Left ventricle myocardium inferior (tissue), 1 donor: ENCODE results near the gene ADAMTS8. TPM values are rescaled to one million over a fixed set of nuclear protein-coding genes. Genes with fewer than 3 reads are reported as not detected.

Experiments
- DNase-seq: peaks from one replicate; pipeline ENCODE4 v3.0.0-alpha.2; 2020
- H3K27ac ChIP-seq: fragments of 200-600 bp; replicated peaks from 2 replicates; pipeline ENCODE4 v1.8.0; 2021
- H3K27me3 ChIP-seq: fragments of 200-600 bp; 2 replicates; pipeline ENCODE4 v1.8.0; 2021; ENCODE audit warnings: low read depth
- H3K36me3 ChIP-seq: fragments of 200-600 bp; 2 replicates; pipeline ENCODE4 v1.8.0; 2021
- H3K4me1 ChIP-seq: fragments of 200-600 bp; 2 replicates; pipeline ENCODE4 v1.8.0; 2021
- H3K4me3 ChIP-seq: fragments of 200-600 bp; 2 replicates; pipeline ENCODE4 v1.8.0; 2021; ENCODE audit warnings: mild to moderate bottlenecking, moderate library complexity
- H3K9me3 ChIP-seq: fragments of 200-600 bp; replicated peaks from 2 replicates; pipeline ENCODE4 v1.8.0; 2021
- CTCF ChIP-seq: fragments of 200-600 bp; IDR thresholded peaks from 2 replicates; pipeline ENCODE4 v1.8.0; 2021; ENCODE audit warnings: antibody characterized with exemption, mild to moderate bottlenecking, borderline replicate concordance
- intact Hi-C: fragments of 100-400 bp; cut with micrococcal nuclease; formaldehyde crosslinking; loops from one replicate; pipeline ENCODE4 v1.11.0; 2022
- total RNA-seq: library from RNA; stranded (reverse); fragmentation: NEBNext Ultra II Directional; extraction: Animal tissue kit (Norgen Biotek cat#: 25700); gene quantifications from one replicate; pipeline ENCODE4 v1.2.1, GENCODE V29; 2021
- donor health status: DM: no; HTN: yes; CAD: no; lungs with severe emphysema.

The ADAMTS8 gene
- total RNA-seq, 1 donor from 2014 or later, result 0.85 TPM

- H3K27me3 ChIP-seq, result no peaks in the 10 kb centered on the region
- intact Hi-C loops, result no loop called here
- TF ChIP-seq CTCF, result no peak
- H3K27ac ChIP-seq, result no peak overlapping the region
- no peaks in the 10 kb centered on the region for H3K36me3 ChIP-seq
- no peaks in the 10 kb centered on the region for H3K9me3 ChIP-seq
- DNase-seq, result no peak
- no peak overlapping the region for H3K4me3 ChIP-seq
- H3K4me1 ChIP-seq, result no peaks in the 10 kb centered on the region
These were observed 59.2 kb downstream of the ADAMTS8 start for GRCh38 chr11:130369141-130369691.

GRCh38 chr11:130359419-130359818 is 69.0 kb downstream of the ADAMTS8 start:
- no peak for TF ChIP-seq CTCF
- H3K27me3 ChIP-seq, result no peaks in the 10 kb centered on the region
- intact Hi-C loops, result no loop called here
- no peak overlapping the region for H3K4me3 ChIP-seq
- H3K4me1 ChIP-seq, result no peaks in the 10 kb centered on the region
- no peaks in the 10 kb centered on the region for H3K36me3 ChIP-seq
- H3K27ac ChIP-seq, result no peak overlapping the region
- no peak for DNase-seq
- H3K9me3 ChIP-seq, result peaks cover 51% of the 10 kb centered on the region

- H3K9me3 ChIP-seq, result peaks cover 58% of the 10 kb centered on the region
- intact Hi-C loops, result no loop called here
- TF ChIP-seq CTCF, result no peak
- H3K36me3 ChIP-seq, result no peaks in the 10 kb centered on the region
- H3K4me3 ChIP-seq, result no peak overlapping the region
- H3K27ac ChIP-seq, result no peak overlapping the region
- no peaks in the 10 kb centered on the region for H3K27me3 ChIP-seq
- no peaks in the 10 kb centered on the region for H3K4me1 ChIP-seq
- no peak for DNase-seq
These were observed 70.0 kb downstream of the ADAMTS8 start for GRCh38 chr11:130358398-130358797.

Other genes starting within 250 kb of the ADAMTS8 start
- 40.5 TPM for gene ZBTB44, start 113.7 kb downstream of the ADAMTS8 start, total RNA-seq
- 22.9 TPM for gene ADAMTS15, start 20.0 kb upstream of the ADAMTS8 start, total RNA-seq